ENCODE data around the gene VAV2.
"Not testable (repeated sequence)": the region's sequence is repeated elsewhere in the genome, so short reads cannot be mapped to it uniquely, and the experiment has no call there.

The VAV2 gene

GRCh38 chr9:133916159-133916541 lies 76.0 kb downstream of the VAV2 start:
- DNase-seq (ENCODE audit: low read depth) = no peak

GRCh38 chr9:133915534-133916158 lies 76.5 kb downstream of the VAV2 start:
- no peak for DNase-seq (ENCODE audit: low read depth)

- no peak for DNase-seq (ENCODE audit: low read depth)
Measured at GRCh38 chr9:133914442-133915342, 77.4 kb downstream of the VAV2 start.

GRCh38 chr9:133913571-133914369 lies 78.4 kb downstream of the VAV2 start:
- no peak for DNase-seq (ENCODE audit: low read depth)

- DNase-seq (ENCODE audit: low read depth) = no peak
Measured at GRCh38 chr9:133910855-133911514, 81.1 kb downstream of the VAV2 start.

- no peak for DNase-seq (ENCODE audit: low read depth)
Measured at GRCh38 chr9:133906932-133907910, 84.9 kb downstream of the VAV2 start.

- DNase-seq (ENCODE audit: low read depth) = no peak
Measured at GRCh38 chr9:133906218-133906617, 85.9 kb downstream of the VAV2 start.

GRCh38 chr9:133905493-133905892 lies 86.6 kb downstream of the VAV2 start:
- DNase-seq (ENCODE audit: low read depth) = no peak

- no peak for DNase-seq (ENCODE audit: low read depth)
Measured at GRCh38 chr9:133904346-133905090, 87.6 kb downstream of the VAV2 start.

GRCh38 chr9:133901184-133901835 lies 90.8 kb downstream of the VAV2 start:
- DNase-seq (ENCODE audit: low read depth) = no peak

GRCh38 chr9:133897675-133898074 lies 94.4 kb downstream of the VAV2 start:
- peak; percentile 74 for DNase-seq (ENCODE audit: low read depth)

GRCh38 chr9:133896007-133896406 lies 96.1 kb downstream of the VAV2 start:
- DNase-seq (ENCODE audit: low read depth) = not testable (repeated sequence)

GRCh38 chr9:133895335-133895734 lies 96.8 kb downstream of the VAV2 start:
- DNase-seq (ENCODE audit: low read depth) = no peak

GRCh38 chr9:133894377-133895321 lies 97.5 kb downstream of the VAV2 start:
- no peak for DNase-seq (ENCODE audit: low read depth)

GRCh38 chr9:133893191-133893994 lies 98.7 kb downstream of the VAV2 start:
- DNase-seq (ENCODE audit: low read depth) = no peak

GRCh38 chr9:133892193-133892920 lies 99.8 kb downstream of the VAV2 start:
- no peak for DNase-seq (ENCODE audit: low read depth)

- no peak for DNase-seq (ENCODE audit: low read depth)
Measured at GRCh38 chr9:133891741-133892140, 100.4 kb downstream of the VAV2 start.

Measured in fibroblast of gingiva (primary cell).